GM12878 (cell line): ENCODE data around the gene S1PR1. TPM values are rescaled to one million over a fixed set of nuclear protein-coding genes. Genes with fewer than 3 reads are reported as not detected.

Source experiments
- CBX5 ChIP-seq: sonication (generic); IDR thresholded peaks from 2 replicates; pipeline ENCODE4 v1.6.1; 2016; ENCODE audit warnings: low read depth, moderate library complexity, mild to moderate bottlenecking, inconsistent platforms
- FOS ChIP-seq: IDR thresholded peaks from 3 replicates; pipeline ENCODE4 v1.6.1; 2011; ENCODE audit warnings: borderline replicate concordance; ENCODE audit not compliant: insufficient read length; ENCODE audit errors: extremely low read depth
- GATAD2B ChIP-seq: fragments of 450-650 bp; conservative IDR thresholded peaks from 2 replicates; pipeline ENCODE4 v1.6.1; 2017; ENCODE audit warnings: low read depth, mild to moderate bottlenecking, moderate library complexity
- HDAC6 ChIP-seq: fragments of 200-600 bp; sonication (generic); IDR thresholded peaks from one replicate; pipeline ENCODE4 v1.8.0; 2017; ENCODE audit warnings: antibody characterized with exemption; ENCODE audit not compliant: unreplicated experiment
- IKZF2 ChIP-seq, 2 experiments: fragments of 450-650 bp; IDR thresholded peaks; 2 replicates each; pipeline ENCODE4 v1.6.1; 2017; ENCODE audit warnings: mild to moderate bottlenecking in 2 of 2, moderate library complexity in 2 of 2
- MTA3 ChIP-seq: IDR thresholded peaks from 2 replicates; pipeline ENCODE4 v1.6.1; 2012; ENCODE audit warnings: low read length, inconsistent platforms, borderline replicate concordance
- MYB ChIP-seq: fragments of 150-350 bp; IDR thresholded peaks from 2 replicates; pipeline ENCODE4 v1.6.1; 2014; ENCODE audit warnings: mild to moderate bottlenecking, low read depth, low read length, borderline replicate concordance
- SIN3A ChIP-seq: IDR thresholded peaks from 2 replicates; pipeline ENCODE4 v1.6.1; 2012; ENCODE audit warnings: low read depth, low read length, improper control_type of control experiment
- SMAD1 ChIP-seq: fragments of 450-650 bp; IDR thresholded peaks from 2 replicates; pipeline ENCODE4 v1.6.1; 2018; ENCODE audit warnings: mild to moderate bottlenecking, low read depth; ENCODE audit not compliant: partially characterized antibody
- SP1 ChIP-seq: IDR thresholded peaks from one replicate; pipeline ENCODE4 v1.6.1; 2011; ENCODE audit warnings: low read depth, low read length
- SPI1 ChIP-seq: IDR thresholded peaks from 2 replicates; pipeline ENCODE4 v1.6.1; 2011; ENCODE audit warnings: low read depth, mild to moderate bottlenecking, low read length, moderate library complexity, borderline replicate concordance; ENCODE audit not compliant: insufficient read depth
- SRF ChIP-seq, 2 experiments: IDR thresholded peaks; 2 replicates each; pipeline ENCODE4 v1.6.1; 2011; ENCODE audit warnings: low read depth in 2 of 2, low read length in 2 of 2, mild to moderate bottlenecking in 1 of 2, moderate library complexity in 1 of 2
- STAT3 ChIP-seq: IDR thresholded peaks from 2 replicates; pipeline ENCODE4 v1.6.1; 2011; ENCODE audit warnings: low read depth, low read length, improper control_type of control experiment
- ZNF24 ChIP-seq: fragments of 450-650 bp; IDR thresholded peaks from 2 replicates; pipeline ENCODE4 v1.6.1; 2017; ENCODE audit warnings: antibody characterized with exemption, mild to moderate bottlenecking
- polyA plus RNA-seq, 11 experiments: library from polyadenylated mRNA; depleted of rRNA in 4 of 11; unstranded in 6 of 11; stranded (reverse) in 5 of 11; fragments of >200 nt; fragmentation: Nextera tagmentation in 4 of 11; fragmentation: Illumina TruSeq in 1 of 11; extraction: Ambion mirVana in 4 of 11; extraction: Trizol in 1 of 11; gene quantifications; 1 replicate in 1 of 11; 2 replicates in 10 of 11; pipeline versions ENCODE4 v1.2.1 to v1.2.3, GENCODE V29; 2011 to 2016; ENCODE audit warnings: inconsistent platforms in 2 of 11, missing spikeins in 2 of 11, low read depth in 1 of 11
- total RNA-seq, 4 experiments: library from RNA; depleted of rRNA in 3 of 4; stranded (reverse); fragments of >200 nt in 3 of 4; fragmentation: Illumina TruSeq in 1 of 4; extraction: Trizol in 1 of 4; gene quantifications; 2 replicates each; pipeline versions ENCODE4 v1.2.1 to v1.2.3, GENCODE V29; 2013 to 2021
- TF ChIP-seq, protein P1 (sequence below): fragments of 450-650 bp; IDR thresholded peaks from 2 replicates; pipeline ENCODE4 v1.6.1; 2016; ENCODE audit warnings: mild to moderate bottlenecking
- TF ChIP-seq, protein P2 (sequence below), 3 experiments: IDR thresholded peaks in 2 of 3; conservative IDR thresholded peaks in 1 of 3; 2 replicates each; pipeline ENCODE4 v1.5.1; 2011; ENCODE audit warnings: low read depth in 3 of 3, low read length in 3 of 3, mild to moderate bottlenecking in 3 of 3, control low read depth in 2 of 3, moderate library complexity in 2 of 3, inconsistent platforms in 1 of 3, mixed read lengths in 1 of 3; ENCODE audit not compliant: control insufficient read depth in 2 of 3, insufficient read depth in 1 of 3; ENCODE audit errors: extremely low read depth in 1 of 3
- TF ChIP-seq, protein P3 (sequence below): IDR thresholded peaks from 2 replicates; pipeline ENCODE4 v1.6.1; 2012; ENCODE audit warnings: improper control_type of control experiment, low read depth, low read length; ENCODE audit not compliant: insufficient replicate concordance
- TF ChIP-seq, protein P4 (sequence below): fragments of 450-650 bp; IDR thresholded peaks from 2 replicates; pipeline ENCODE4 v1.6.1; 2017; ENCODE audit warnings: antibody characterized with exemption, mild to moderate bottlenecking, moderate library complexity

The S1PR1 gene
- total and polyA plus RNA-seq, 10 of the 15 experiments (the other 5 are each of a cell fraction or from before 2014, with no cell fraction given): 3.8 to 59.4 (median 30.7) TPM

DNA sequence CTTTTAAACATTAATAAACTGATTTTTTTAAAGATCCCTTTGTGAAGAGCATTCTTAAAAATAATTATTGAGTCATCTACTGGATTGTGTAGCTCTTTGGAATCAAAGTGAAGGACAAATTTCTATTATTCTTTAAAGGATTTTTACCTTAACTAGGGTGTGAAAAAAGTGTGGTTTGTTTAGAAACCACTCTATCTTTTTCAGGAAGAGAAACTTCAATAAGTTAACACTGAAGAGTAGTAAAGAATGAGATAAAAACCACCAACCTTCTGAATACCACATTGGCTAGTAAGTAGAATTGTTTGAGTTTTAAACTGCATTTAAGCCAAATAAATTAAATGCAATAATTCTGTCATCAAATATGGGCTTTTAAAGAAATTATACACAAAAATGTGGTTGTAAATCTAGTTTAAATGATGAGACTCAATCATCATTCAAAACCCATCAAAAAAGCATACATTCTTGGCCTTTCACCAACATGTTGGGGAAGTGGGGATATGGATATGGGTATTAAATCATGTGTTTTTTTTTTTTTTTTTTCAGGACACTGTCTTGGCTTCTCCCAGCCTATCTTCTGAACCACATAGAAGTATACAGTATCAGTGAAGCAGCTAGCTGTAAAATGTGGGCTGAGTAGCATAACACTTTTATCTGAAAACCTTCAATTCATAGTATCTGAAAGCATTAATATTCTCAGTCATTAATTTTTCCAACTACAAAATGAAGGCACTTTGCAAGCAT, 4.8 kb downstream of the S1PR1 start (continued):
- TF ChIP-seq SIN3A: no peak
- TF ChIP-seq, protein P1, sequence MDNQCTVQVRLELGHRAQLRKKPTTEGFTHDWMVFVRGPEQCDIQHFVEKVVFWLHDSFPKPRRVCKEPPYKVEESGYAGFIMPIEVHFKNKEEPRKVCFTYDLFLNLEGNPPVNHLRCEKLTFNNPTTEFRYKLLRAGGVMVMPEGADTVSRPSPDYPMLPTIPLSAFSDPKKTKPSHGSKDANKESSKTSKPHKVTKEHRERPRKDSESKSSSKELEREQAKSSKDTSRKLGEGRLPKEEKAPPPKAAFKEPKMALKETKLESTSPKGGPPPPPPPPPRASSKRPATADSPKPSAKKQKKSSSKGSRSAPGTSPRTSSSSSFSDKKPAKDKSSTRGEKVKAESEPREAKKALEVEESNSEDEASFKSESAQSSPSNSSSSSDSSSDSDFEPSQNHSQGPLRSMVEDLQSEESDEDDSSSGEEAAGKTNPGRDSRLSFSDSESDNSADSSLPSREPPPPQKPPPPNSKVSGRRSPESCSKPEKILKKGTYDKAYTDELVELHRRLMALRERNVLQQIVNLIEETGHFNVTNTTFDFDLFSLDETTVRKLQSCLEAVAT: no peak
- no peak for TF ChIP-seq SP1
- TF ChIP-seq FOS: no peak
- no peak for TF ChIP-seq CBX5
- no peak for TF ChIP-seq MYB
- TF ChIP-seq ZNF24: no peak
- TF ChIP-seq SMAD1: no peak
- peak in 1 of 2 experiments; percentile 44; a peak in 2 of 4 replicates for TF ChIP-seq IKZF2 (IDR thresholded peaks at IDR 0.05)
- no peak for TF ChIP-seq GATAD2B
- TF ChIP-seq, protein P2, sequence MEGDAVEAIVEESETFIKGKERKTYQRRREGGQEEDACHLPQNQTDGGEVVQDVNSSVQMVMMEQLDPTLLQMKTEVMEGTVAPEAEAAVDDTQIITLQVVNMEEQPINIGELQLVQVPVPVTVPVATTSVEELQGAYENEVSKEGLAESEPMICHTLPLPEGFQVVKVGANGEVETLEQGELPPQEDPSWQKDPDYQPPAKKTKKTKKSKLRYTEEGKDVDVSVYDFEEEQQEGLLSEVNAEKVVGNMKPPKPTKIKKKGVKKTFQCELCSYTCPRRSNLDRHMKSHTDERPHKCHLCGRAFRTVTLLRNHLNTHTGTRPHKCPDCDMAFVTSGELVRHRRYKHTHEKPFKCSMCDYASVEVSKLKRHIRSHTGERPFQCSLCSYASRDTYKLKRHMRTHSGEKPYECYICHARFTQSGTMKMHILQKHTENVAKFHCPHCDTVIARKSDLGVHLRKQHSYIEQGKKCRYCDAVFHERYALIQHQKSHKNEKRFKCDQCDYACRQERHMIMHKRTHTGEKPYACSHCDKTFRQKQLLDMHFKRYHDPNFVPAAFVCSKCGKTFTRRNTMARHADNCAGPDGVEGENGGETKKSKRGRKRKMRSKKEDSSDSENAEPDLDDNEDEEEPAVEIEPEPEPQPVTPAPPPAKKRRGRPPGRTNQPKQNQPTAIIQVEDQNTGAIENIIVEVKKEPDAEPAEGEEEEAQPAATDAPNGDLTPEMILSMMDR (IDR thresholded peaks at IDR 0.05 in 2 of 3, conservative IDR thresholded peaks at IDR 0.05 in 1 of 3; ENCODE audit: control insufficient read depth in 2 of 3, extremely low read depth in 1 of 3, insufficient read depth in 1 of 3, low read depth in 3 of 3, low read length in 3 of 3): no peak
- TF ChIP-seq HDAC6: no peak
- TF ChIP-seq, protein P3, sequence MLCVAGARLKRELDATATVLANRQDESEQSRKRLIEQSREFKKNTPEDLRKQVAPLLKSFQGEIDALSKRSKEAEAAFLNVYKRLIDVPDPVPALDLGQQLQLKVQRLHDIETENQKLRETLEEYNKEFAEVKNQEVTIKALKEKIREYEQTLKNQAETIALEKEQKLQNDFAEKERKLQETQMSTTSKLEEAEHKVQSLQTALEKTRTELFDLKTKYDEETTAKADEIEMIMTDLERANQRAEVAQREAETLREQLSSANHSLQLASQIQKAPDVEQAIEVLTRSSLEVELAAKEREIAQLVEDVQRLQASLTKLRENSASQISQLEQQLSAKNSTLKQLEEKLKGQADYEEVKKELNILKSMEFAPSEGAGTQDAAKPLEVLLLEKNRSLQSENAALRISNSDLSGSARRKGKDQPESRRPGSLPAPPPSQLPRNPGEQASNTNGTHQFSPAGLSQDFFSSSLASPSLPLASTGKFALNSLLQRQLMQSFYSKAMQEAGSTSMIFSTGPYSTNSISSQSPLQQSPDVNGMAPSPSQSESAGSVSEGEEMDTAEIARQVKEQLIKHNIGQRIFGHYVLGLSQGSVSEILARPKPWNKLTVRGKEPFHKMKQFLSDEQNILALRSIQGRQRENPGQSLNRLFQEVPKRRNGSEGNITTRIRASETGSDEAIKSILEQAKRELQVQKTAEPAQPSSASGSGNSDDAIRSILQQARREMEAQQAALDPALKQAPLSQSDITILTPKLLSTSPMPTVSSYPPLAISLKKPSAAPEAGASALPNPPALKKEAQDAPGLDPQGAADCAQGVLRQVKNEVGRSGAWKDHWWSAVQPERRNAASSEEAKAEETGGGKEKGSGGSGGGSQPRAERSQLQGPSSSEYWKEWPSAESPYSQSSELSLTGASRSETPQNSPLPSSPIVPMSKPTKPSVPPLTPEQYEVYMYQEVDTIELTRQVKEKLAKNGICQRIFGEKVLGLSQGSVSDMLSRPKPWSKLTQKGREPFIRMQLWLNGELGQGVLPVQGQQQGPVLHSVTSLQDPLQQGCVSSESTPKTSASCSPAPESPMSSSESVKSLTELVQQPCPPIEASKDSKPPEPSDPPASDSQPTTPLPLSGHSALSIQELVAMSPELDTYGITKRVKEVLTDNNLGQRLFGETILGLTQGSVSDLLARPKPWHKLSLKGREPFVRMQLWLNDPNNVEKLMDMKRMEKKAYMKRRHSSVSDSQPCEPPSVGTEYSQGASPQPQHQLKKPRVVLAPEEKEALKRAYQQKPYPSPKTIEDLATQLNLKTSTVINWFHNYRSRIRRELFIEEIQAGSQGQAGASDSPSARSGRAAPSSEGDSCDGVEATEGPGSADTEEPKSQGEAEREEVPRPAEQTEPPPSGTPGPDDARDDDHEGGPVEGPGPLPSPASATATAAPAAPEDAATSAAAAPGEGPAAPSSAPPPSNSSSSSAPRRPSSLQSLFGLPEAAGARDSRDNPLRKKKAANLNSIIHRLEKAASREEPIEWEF: peak; percentile 42
- no peak for TF ChIP-seq SRF (IDR thresholded peaks at IDR 0.05; ENCODE audit: low read depth in 2 of 2, low read length in 2 of 2)
- TF ChIP-seq, protein P4, sequence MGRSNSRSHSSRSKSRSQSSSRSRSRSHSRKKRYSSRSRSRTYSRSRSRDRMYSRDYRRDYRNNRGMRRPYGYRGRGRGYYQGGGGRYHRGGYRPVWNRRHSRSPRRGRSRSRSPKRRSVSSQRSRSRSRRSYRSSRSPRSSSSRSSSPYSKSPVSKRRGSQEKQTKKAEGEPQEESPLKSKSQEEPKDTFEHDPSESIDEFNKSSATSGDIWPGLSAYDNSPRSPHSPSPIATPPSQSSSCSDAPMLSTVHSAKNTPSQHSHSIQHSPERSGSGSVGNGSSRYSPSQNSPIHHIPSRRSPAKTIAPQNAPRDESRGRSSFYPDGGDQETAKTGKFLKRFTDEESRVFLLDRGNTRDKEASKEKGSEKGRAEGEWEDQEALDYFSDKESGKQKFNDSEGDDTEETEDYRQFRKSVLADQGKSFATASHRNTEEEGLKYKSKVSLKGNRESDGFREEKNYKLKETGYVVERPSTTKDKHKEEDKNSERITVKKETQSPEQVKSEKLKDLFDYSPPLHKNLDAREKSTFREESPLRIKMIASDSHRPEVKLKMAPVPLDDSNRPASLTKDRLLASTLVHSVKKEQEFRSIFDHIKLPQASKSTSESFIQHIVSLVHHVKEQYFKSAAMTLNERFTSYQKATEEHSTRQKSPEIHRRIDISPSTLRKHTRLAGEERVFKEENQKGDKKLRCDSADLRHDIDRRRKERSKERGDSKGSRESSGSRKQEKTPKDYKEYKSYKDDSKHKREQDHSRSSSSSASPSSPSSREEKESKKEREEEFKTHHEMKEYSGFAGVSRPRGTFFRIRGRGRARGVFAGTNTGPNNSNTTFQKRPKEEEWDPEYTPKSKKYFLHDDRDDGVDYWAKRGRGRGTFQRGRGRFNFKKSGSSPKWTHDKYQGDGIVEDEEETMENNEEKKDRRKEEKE: no peak
- peak; percentile 68; the same call in 1 of the 2 replicates for TF ChIP-seq SPI1
- TF ChIP-seq STAT3: no peak
- peak; percentile 48; the same call in 1 of the 2 replicates for TF ChIP-seq MTA3
